Spleen (tissue), 3 donors: Measurements from ENCODE around the gene CDC23.
"Not testable (repeated sequence)": the region's sequence is repeated elsewhere in the genome, so short reads cannot be mapped to it uniquely, and the experiment has no call there.

Experiments used
- POLR2A ChIP-seq, 3 donors: fragments of 450-650 bp; IDR thresholded peaks; one replicate each; pipeline ENCODE4 v1.5.1; 2017; ENCODE audit warnings: antibody characterized with exemption in 3 of 3, mild to moderate bottlenecking in 1 of 3
- POLR2AphosphoS5 ChIP-seq, 3 donors: sonication (generic); formaldehyde crosslinking; IDR thresholded peaks; one replicate each; pipeline ENCODE4 v1.5.1; 2017; ENCODE audit warnings: antibody characterized with exemption in 3 of 3

DNA sequence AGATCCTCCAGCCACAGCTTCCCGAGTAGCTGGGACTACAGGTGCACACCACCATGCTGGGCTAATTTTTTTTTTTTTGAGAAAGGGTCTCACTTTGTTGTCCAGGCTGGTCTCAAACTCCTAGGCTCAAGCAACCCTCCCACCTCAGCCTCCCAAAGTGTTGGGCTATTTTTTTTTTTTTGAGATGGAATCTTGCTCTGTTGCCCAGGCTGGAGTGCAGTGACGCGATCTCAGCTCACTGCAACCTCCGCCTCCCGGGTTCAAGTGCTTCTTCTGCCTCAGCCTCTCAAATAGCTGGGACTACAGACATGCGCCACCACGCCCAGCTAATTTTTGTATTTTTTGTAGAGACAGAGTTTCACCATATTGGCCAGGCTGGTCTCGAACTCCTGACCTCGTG is 57.1 kb downstream of the CDC23 start:
- not testable (repeated sequence) for TF ChIP-seq POLR2AphosphoS5, POLR2A (IDR thresholded peaks at IDR 0.05)
